ENCODE results near the gene CNGB1.
"Not testable (repeated sequence)": the region's sequence is repeated elsewhere in the genome, so short reads cannot be mapped to it uniquely, and the experiment has no call there.

Gene CNGB1

DNA sequence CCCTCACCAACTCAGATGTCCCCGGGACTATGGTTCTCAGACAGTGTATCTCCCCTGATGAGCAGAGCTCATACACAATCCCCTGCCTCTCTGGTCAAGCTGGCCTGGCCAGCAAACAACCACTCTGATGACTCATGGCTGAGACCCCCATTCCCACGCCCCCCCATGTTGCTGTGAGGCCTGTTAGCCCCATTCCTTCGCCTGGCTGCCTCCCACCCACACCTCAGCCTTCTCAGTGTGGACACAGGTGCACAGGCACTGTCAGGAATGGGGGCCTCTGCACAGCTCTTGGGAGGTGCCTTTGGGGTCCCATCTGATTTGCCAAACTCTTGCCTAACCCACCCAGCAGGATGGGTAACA is 80.2 kb downstream of the CNGB1 start:
- no peak for DNase-seq

DNA sequence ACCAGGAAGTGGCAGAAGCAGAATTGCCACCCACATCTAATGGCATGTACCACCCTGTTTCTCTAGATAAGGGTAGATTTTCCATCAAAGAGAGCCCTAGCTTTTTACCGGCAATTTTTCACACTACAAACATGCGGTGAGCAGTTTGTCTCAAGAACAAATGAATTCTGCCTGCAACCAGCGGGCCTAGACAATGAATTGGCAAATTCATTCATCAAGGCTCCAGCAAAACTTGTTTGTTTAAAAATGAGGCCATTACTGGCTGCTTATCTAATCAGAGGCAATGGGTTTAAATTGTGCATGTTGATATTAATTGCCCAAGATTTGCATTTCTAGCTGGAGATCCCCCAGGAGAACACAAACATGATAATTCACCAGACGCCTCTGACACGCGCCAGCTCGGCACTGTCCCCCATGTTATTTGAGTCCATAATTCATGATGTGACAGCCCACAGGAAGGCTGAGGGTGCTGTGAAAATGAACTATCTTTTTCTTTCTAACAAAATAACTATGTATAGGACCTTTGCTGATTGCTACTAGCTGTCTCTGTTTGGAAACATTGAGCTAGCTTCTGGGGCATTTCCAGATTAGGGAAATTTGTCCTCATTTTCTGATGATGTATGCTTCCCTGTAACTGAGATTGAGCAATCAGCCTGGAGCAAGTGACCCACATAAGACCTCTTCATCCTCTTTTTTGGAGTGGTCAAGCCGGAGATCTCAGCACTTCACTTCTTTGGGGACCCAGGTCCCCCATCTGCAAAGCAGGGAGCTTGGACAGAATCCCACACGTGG is 80.8 kb downstream of the CNGB1 start:
- DNase-seq = no peak

GRCh38 chr16:57889522-57889921 is 81.4 kb downstream of the CNGB1 start:
- no peak for DNase-seq

- no peak for DNase-seq
Measured at GRCh38 chr16:57889111-57889510, 81.8 kb downstream of the CNGB1 start.

DNA sequence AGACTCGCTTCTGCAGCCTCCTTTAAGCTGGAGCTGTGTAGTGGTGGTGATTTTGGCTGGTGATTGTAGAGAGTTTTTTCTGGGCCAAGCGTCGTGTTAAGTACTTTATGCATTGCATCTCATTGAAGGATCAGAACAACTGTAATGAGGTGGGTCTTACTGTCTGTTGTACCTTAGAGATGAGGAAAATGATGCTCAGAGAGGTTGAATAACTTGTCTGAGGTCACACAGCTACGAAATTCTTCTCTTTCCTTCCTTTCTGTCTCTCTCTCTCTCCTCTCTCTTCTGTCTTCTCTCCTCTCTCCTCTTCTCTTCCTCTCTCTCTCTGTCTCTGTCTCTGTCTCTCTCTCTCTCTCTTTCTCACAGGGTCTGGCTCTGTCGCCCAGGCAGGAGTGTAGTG is 82.8 kb downstream of the CNGB1 start:
- DNase-seq = no peak

GRCh38 chr16:57887711-57888110 is 83.2 kb downstream of the CNGB1 start:
- no peak for DNase-seq

DNA sequence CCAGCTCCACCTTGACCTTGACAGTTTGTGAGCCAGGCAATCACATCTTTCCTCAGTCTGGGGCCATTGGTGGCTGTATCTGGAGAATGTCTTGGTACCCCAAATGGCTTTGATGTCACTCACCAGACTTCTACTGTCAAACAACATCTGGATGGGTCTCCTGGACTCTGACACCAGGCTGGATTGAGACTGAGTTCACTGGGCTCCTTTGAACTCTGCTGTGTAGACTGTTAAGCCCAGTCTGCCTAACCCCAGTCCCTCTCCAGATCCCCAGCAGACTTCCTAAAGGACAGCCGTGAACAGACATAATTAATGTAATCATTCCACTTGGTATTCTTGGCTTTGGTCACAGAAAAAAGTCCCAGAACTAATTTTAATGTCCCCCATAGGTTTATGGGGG is 84.5 kb downstream of the CNGB1 start:
- no peak for DNase-seq

DNA sequence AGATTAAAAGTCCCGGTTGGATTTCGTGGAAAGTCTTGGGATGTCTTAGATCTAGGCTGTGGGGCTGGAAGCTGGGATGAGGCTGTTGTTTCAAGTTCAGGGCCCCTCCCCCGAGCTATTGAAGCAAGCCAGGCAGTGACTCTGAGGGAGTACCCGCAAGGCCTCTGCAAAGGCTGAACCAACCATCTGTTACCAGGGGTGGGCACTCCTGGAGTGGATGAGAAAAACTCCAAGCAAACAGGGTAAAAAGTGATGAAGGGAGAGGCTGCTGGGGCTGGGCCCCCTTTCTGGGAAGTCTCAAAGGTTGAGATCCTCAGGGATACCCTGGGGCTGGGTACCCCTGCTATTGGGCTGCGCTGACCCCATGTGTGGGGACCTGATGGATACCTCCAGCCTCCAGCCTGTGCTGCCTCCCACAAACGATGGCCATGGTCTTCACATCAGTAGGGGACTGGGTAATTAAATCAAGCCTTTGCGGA is 86.2 kb downstream of the CNGB1 start:
- no peak for DNase-seq

DNA sequence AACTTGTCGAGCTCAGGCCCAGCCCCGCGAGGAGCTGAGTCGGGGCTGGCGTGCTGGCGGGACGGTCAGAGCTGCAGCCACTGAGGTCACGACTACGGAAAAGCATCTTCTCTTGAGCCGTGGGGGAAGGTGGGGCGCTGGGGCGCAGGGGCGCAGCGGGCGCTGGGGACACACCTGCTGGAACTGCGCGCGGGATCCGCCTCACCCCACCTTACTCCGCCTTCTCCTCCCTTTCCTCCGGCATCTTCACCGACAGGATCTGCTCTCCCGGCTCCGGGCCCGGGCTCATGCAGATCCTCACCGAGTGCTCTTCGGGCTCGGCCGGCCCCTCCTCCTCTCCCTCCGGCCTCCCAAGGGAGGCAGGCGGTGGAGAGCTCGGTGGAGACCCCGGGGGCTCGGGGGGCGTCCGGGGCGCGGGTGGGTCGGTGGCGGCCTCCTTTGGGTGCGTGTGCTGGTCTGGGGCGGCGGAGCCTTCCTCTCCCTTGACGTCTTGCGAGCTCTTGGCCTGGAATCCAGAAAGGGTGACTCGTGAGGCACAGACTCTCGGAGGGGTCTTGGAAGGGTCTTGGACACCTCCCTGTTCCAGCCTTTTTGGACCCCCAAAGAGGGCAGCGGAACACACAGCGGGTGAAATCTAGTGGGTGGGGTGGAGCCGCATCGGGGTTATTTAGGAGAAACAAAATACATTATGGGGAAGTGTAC is 86.8 kb downstream of the CNGB1 start:
- no peak for DNase-seq

DNA sequence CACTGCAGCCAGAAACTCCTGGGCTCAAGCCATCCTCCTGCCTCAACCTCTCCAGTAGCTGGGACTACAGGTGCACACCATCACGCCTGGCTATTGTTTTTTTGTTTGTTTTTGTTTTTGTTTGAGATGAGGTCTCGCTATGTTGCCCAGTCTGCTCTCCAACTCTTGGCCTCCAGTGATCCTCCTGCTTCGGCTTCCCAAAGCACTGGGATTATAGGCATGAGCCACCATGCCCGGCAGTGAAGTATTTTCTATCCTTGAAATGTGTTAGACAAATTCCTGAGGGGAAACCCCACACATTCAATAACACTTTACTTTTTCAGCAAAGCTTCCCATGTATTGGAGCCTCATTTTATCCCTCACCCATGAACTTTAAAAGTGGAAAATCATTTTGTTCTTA is 87.4 kb downstream of the CNGB1 start:
- DNase-seq = no peak

DNA sequence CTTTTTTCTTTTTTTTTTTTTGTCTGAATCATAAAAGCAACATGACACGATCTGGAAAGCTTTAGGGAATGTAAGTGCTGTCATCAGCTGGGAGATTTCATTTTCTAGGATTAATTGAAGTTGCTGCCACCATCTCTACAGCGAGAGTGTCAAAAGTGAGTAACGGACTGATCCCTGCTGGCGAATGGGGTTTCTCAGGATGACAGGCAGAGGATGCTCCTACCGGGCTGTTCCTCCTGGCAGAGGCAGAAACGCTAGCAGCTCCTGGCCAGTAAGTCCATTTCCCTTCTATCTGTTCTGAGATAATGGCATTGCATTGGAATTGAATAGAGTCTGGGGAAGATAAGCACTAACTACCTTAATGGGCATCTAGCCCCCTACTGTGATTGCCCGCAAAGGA is 88.1 kb downstream of the CNGB1 start:
- no peak for DNase-seq

- DNase-seq = no peak
Measured at GRCh38 chr16:57882206-57882605, 88.7 kb downstream of the CNGB1 start.

- no peak for DNase-seq
Measured at GRCh38 chr16:57878586-57878985, 92.3 kb downstream of the CNGB1 start.

DNA sequence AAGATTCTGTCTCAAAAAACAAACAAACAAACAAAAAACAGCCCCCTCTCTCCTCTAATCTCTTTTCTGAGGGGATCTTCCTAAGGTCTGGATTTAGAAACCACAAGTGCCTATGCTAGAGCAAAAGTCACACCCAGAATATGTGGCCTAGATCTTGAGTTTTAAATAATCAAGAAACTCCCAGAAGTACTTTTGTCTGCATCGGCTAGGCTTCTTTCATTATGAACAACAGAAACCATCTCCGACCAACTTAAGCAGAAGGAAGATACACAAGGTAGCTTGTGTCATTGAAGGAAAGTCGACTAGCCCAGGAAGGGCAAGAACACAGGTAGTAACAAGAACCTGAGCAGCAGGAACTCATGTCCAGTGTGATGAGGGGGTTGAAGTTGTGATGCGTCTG is 94.7 kb downstream of the CNGB1 start:
- no peak for DNase-seq

GRCh38 chr16:57875347-57875746 is 95.6 kb downstream of the CNGB1 start:
- no peak for DNase-seq

DNA sequence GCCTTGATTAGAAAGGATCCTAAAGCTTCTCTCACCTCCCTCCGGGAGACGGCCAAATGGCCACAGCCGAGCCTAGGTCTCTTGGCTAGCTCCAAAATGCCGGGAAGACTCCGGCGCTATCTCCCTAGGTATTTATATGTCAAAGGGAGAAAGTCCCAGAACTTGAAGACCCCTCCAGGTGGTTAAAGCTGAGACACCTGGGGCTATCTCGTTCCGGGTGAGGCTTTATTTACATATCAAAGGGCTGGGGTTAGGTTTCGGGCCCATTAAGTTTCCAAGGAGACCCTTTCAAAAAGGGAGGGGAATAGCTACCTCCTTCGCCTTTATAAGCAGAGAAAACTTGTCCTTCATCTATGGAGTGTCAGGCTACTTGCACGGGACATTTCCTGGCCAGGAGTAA is 97.7 kb downstream of the CNGB1 start:
- no peak for DNase-seq

DNA sequence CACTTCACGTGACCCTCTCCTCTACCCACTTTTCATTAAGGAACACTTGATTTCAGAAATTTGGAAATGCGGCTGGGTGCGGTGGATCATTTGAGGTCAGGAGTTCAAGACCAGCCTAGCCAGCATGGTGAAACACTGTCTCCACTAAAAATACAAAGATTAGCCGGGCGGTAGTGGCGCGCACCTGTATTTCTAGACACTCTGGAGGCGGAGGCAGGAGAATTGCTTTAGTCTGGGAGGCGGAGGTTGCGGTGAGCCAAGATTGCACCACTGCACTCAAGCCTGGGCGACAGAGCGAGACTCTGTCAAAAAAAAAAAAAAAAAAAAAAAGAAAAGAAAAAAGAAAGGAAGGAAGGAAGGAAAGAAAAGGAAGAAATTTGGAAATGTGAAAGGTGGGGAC is 98.2 kb downstream of the CNGB1 start:
- DNase-seq = not testable (repeated sequence)

DNA sequence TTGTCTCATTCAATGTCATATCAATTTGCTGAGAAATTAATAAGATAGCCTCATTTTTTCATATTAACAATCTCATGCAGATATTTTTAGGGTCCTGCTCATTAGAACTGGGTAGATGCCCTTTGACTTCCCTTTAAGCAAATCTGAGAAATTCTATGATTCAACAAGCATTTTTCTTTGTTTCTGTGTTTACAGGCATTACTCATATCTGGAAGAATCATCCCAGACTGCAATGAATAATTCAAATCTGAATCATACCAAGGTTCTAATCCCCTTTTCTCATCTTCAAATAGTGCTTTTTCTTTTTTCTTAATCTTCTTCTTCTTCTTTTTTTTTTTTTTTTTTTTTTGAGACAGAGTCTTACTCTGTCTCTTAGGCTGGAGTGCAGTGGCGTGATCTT is 99.5 kb downstream of the CNGB1 start:
- DNase-seq = no peak

DNA sequence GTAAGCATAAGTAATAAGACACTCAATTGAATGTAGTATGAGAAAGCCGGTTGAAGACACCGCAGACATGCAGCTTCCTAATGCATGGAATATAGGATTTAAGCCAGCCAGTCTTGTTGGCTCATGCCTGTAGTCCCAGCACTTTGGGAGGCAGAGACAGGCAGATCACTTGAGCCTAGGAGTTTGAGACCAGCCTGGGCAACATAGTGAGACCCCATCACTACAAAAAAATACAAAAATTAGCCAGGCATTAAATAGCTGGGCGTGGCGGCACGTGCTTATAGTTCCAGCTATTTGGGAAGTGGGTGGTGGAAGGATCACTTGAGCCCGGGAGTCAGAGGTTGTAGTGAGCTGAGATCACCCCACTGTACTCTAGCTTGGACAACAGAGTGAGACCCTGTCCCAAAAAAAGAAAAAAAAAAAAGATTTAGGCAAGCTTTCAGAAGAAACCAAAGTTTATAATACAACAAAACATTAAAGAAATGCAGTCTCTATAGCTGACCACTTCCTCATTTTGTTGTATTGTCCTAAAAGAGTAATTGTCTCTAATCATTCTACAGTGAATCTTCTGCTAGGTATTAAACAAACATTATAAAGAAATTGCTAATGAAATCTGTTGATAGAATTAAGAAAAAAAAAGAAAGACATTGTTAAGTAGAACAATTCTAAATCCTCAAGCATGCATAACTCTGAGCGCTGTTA is 100.0 kb downstream of the CNGB1 start:
- no peak for DNase-seq

- DNase-seq = no peak
Measured at GRCh38 chr16:57868913-57869520, 101.9 kb downstream of the CNGB1 start.

GRCh38 chr16:57867000-57867561 is 103.8 kb downstream of the CNGB1 start:
- no peak for DNase-seq

GRCh38 chr16:57866529-57866918 is 104.4 kb downstream of the CNGB1 start:
- DNase-seq = no peak

All from amygdala (tissue), 56 donors.